GM21825 (cell line): ENCODE data around the gene RRH.
"Not testable (repeated sequence)": the region's sequence is repeated elsewhere in the genome, so short reads cannot be mapped to it uniquely, and the experiment has no call there.

ENCODE experiments used
- ATAC-seq: cut with Tn5 transposase; IDR thresholded peaks from one replicate; pipeline ENCODE4 v1.9.1; 2021; ENCODE audit warnings: mild to moderate bottlenecking, moderate library complexity; ENCODE audit not compliant: unreplicated experiment

Gene RRH

GRCh38 chr4:109836985-109837384 lies 9.2 kb downstream of the RRH start:
- ATAC-seq = no peak

DNA sequence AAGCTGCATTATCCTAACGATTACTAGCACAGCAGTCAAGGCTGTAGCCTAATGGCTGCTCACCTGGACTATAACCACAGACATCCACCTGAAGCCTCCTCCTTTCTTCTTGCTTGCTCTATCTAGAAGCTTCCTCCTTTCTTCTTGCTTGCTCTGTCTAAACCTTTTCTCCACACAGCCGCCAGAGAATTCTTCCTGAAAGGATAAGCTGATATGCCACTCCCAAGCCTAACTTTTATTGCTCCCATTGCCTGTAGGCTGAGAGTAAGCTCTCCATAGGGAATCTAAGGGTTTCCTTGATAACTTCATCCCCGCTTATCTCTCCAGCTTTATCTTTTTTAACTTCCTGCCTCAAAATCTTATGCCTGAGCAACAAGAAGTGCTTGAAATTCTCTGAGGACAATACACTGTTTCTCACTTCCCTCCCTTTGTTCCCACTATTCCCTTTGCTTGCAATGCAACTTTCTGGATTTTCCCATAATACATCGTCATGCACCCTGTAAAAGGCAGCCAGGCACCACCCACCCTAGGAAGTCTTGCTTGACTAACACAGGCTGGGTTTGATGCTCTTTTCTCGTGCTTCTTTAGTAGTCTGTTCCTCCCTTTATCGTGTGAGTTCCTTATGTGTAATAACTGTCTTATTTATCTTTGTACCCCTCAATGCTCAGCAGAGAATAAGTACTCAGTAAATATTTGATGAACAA lies 18.8 kb downstream of the RRH start:
- ATAC-seq = no peak

DNA sequence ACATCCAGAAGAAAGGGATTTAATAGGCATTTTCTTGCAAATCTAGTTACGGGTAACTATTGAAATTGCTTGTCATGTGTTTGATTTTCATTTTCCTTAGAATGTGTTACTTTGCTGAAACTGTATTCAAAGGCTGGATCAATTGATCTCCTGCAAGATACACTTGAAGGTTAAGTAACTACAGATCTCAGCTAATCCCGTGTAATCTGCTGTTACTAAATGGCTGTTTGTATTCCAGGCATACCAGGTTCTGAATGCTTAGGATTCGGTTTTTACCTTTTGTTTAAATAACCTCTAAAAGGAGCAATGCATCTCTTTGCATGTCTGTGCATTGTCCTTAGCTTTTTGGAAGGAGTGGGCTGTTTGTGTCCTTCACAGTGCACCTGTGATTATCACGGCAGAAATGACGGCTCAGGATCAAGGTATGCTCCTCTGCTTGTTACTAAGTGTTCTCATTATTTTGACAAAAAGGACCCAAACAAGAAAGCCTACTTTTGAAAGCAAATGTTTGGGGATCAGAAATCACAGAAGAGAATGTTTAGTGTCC lies 20.2 kb downstream of the RRH start, which contains the start of gene LRIT3:
Gene LRIT3 (plus strand): TSS at position 212 of the 547 bp plus-strand sequence. CDS start 95 bp downstream, at position 307.
- ATAC-seq = no peak

GRCh38 chr4:109848501-109848900 lies 20.7 kb downstream of the RRH start:
- no peak for ATAC-seq

GRCh38 chr4:109850601-109851000 lies 22.8 kb downstream of the RRH start:
- no peak for ATAC-seq

GRCh38 chr4:109859426-109860300 lies 31.9 kb downstream of the RRH start:
- not testable (repeated sequence) for ATAC-seq

DNA sequence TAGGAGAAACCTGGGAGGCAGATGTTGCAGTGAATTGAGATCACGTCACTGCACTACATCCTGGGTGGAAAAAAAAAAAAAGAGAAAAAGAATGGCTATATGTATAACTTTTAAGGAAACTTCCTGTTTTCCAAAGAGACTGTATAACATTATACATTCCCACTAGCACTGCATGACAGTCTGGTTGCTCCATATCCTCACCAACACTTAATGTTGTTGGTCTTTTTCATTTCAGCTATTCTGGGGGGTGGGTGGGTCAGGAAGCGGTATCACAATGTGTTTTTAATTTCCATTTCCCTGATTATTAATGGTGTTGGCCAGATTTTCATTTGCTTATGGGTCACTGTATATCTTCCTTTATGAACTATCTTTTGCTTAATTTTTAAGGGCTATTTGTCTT lies 33.5 kb downstream of the RRH start:
- ATAC-seq = no peak

- no peak for ATAC-seq
These were observed 34.2 kb downstream of the RRH start for GRCh38 chr4:109861916-109862511.

GRCh38 chr4:109864134-109864533 lies 36.4 kb downstream of the RRH start:
- ATAC-seq = no peak

DNA sequence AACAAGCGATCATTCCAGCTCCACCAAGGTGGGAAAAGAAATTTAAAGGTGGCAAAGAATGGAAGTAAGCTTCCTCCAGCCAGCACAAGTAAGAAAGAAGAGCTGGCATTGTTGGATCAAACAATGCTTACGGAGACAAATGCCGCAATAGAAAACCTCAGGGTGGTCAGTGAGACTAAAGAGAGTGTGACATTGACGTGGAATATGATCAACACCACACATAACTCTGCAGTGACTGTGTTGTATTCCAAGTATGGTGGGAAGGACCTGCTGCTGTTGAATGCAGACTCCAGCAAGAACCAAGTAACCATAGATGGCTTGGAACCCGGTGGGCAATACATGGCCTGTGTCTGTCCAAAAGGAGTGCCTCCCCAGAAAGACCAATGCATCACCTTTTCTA lies 42.3 kb downstream of the RRH start:
- no peak for ATAC-seq

GRCh38 chr4:109872065-109872464 lies 44.3 kb downstream of the RRH start:
- ATAC-seq = no peak

DNA sequence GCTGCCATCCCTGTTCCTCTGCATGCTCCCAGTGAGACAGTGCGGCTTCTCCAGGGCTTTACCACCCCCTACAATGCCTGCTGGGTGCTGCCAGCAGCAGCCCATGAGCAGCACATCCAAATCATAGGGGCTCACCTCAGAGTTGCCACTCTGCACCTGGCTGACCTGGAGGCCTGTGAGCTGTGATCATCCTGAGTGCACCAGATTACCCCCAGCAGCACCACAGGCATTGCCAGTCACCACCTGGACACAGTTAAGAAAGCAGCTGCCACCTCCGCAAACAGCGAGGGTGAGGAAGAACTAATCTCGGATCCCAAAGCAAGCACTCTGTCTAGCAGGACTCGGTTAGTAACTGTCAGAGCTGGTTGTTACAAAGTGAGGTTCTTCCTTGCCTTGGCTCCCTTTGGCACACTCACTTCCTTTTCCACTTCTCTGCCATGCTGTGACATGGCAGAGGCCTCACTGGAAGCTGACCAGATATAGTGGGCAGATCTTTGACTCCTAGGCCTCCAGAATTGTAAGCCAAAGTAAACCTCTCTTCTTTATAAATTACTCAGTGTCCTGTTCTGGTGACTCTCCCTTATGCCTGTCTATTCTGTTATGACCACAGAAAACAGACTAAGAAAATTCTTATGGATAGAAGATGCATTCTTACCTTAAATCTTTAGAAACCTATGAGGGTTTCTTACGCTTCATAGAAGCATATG lies 45.3 kb downstream of the RRH start:
- no peak for ATAC-seq

- no peak for ATAC-seq
These were observed 46.2 kb downstream of the RRH start for GRCh38 chr4:109873791-109874514.

DNA sequence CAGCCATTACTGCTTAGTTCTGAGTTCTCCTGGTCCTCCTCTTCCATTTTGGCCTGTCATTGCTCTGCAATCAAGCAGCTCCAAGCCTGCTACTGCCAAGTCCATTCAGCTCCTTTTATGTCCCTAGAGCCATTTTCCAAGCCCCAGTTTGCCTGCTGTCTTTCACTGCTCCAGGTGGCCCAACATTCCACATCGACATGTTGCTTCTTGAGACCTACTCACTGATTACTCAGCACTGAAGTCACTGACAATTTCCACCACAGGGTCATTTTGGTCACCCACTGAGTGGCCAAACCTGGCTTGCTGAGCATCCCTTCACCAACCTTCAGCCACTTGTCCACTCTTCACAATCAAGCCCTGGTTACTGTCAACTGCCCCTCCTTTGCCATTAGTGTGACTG lies 47.3 kb downstream of the RRH start:
- ATAC-seq = no peak

DNA sequence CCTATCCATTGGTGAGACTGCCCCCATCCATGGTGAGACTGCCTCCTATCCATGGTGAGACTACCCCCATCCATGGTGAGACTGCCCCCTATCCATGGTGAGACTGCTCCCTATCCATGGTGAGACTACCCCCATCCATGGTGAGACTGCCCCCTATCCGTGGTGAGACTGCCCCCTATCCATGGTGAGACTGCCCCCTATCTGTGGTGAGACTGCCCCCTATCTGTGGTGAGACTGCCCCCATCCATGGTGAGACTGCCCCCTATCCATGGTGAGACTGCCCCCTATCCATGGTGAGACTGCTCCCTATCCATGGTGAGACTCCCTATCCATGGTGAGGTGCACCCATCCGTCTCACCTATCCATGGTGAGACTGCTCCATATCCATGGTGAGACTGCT lies 47.8 kb downstream of the RRH start:
- not testable (repeated sequence) for ATAC-seq

DNA sequence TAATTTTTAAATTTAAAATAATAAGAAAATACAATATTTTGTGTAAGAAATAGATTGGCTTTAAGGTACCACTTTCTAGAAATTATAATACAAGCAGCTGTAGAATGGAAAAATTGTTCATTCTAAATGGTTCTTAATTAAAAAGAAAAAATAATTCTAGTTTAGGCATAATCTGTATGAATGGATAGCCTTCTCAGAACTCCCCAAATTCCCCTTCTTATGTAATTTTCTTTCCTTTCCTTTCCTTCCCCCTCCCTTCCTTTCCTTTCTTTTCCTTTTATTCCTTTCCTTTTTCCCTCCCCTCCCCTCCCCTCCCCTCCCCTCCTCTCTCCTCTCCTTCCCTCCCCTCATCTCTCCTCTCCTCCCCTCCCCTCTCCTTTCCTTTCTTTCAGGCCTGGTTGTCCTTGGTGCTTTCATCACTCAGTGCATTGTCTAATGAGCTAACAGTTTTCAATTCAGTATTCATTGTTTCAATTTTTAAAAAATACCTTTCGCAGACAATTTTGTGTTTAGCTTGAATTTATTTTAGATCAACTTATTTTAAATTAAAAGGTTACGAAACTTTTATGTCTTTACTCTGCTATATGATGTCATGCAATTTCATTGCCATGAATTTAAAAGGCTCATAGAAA lies 49.0 kb downstream of the RRH start:
- ATAC-seq = no peak

- no peak for ATAC-seq
These were observed 49.6 kb downstream of the RRH start for GRCh38 chr4:109877400-109877799.

DNA sequence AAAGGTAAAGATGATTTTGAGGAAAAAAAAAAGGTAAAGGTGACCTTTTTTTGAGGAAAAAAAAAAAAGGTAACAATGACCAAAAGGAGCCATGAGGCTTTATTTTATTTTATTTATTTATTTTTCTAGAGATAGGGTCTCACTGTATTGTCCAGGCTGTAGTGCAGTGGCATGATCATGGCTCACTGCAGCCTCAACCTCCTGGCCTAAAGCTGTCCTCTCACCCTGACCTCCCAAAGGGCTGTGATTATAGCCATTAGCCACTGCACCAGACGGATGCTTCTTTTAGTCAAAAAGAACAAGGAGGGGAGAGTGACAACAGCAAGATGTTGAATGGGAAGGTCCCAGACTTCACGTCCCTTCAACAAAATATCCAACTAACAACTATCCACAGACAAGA lies 50.6 kb downstream of the RRH start:
- ATAC-seq = no peak

DNA sequence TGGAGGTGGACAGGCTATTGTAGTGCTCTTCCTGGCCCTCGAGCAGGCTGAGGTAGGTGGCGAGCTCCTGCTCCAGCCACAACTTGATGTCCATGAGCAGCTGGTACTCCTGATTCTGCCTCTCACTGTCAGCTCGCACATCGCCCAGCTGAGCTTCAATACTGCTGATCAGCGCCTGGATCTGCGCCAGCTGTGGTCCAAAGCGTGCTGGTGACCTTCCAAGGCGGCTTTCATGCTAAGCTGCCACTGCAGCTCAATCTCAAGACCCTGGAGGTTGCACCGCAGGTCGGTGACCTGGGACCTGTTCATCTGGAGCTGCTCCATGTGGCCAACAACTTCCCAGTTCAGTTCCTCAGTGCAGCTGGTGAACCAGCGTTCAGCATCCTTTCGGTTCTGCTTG lies 51.3 kb downstream of the RRH start:
- no peak for ATAC-seq
